Amygdala (tissue), 56 donors: ENCODE measurements around the gene SYT7.

ENCODE experiments used
- DNase-seq, 56 donors: peaks; one replicate each; lab custom pipeline; 2025; lab: John Stamatoyannopoulos, UW

SYT7 gene

GRCh38 chr11:61586792-61587430 is 6.0 kb upstream of the SYT7 start:
- no peak for DNase-seq

GRCh38 chr11:61585115-61585514 is 4.2 kb upstream of the SYT7 start:
- DNase-seq = no peak

- no peak for DNase-seq
Observed at GRCh38 chr11:61581931-61582330, 1.1 kb upstream of the SYT7 start.

- no peak for DNase-seq
Observed at GRCh38 chr11:61580271-61580888, 496 bp downstream of the SYT7 start.

- DNase-seq = no peak
Observed at GRCh38 chr11:61579676-61580270, 1.1 kb downstream of the SYT7 start.

GRCh38 chr11:61578819-61579675 is 1.8 kb downstream of the SYT7 start:
- no peak for DNase-seq

- DNase-seq = no peak
Observed at GRCh38 chr11:61577383-61578118, 3.3 kb downstream of the SYT7 start.

- no peak for DNase-seq
Observed at GRCh38 chr11:61575886-61576861, 4.7 kb downstream of the SYT7 start.

- no peak for DNase-seq
Observed at GRCh38 chr11:61574611-61575010, 6.3 kb downstream of the SYT7 start.

- DNase-seq = peak in 1 of 56 donors; percentile 17
Observed at GRCh38 chr11:61572913-61573312, 8.0 kb downstream of the SYT7 start.

- DNase-seq = peak in 12 of 56 donors; percentile 11 to 72 (median 34)
Observed at GRCh38 chr11:61571869-61572268, 9.0 kb downstream of the SYT7 start.

GRCh38 chr11:61571337-61571736 is 9.5 kb downstream of the SYT7 start:
- peak in 11 of 56 donors; percentile 22 to 49 (median 29) for DNase-seq

- no peak for DNase-seq
Observed at GRCh38 chr11:61569701-61570100, 11.2 kb downstream of the SYT7 start.

GRCh38 chr11:61569018-61569417 is 11.9 kb downstream of the SYT7 start:
- DNase-seq = no peak

GRCh38 chr11:61567286-61568061 is 13.4 kb downstream of the SYT7 start:
- peak in 32 of 56 donors; percentile 17 to 72 (median 40) for DNase-seq

- peak in 2 of 56 donors; percentile 29 to 43 for DNase-seq
Observed at GRCh38 chr11:61564936-61565696, 15.8 kb downstream of the SYT7 start.

GRCh38 chr11:61560751-61561150 is 20.1 kb downstream of the SYT7 start:
- DNase-seq = no peak

- DNase-seq = no peak
Observed at GRCh38 chr11:61556621-61557020, 24.3 kb downstream of the SYT7 start.
